KMS-11 (cell line): ENCODE measurements around the gene INHBC.

Experiments used
- H2AFZ ChIP-seq: fragments of 200-600 bp; sonication (generic); 2 replicates; pipeline ENCODE4 v1.6.1; 2016; ENCODE audit warnings: antibody characterized with exemption, mixed run types, low read depth
- H3K27ac ChIP-seq: fragments of 200-600 bp; sonication (generic); 2 replicates; pipeline ENCODE4 v1.6.1; 2016; ENCODE audit warnings: mild to moderate bottlenecking, mixed run types
- H3K27me3 ChIP-seq: fragments of 200-600 bp; sonication (generic); 2 replicates; pipeline ENCODE4 v1.6.1; 2017; ENCODE audit warnings: mild to moderate bottlenecking, low read depth, mixed run types, moderate library complexity; ENCODE audit not compliant: insufficient read depth
- H3K36me3 ChIP-seq: fragments of 200-600 bp; sonication (generic); 2 replicates; pipeline ENCODE4 v1.6.1; 2017; ENCODE audit warnings: mild to moderate bottlenecking, mixed run types; ENCODE audit not compliant: insufficient read depth
- H3K4me1 ChIP-seq: fragments of 200-600 bp; sonication (generic); 2 replicates; pipeline ENCODE4 v1.6.1; 2016; ENCODE audit warnings: mild to moderate bottlenecking, low read depth, mixed run types; ENCODE audit not compliant: poor library complexity, severe bottlenecking
- H3K4me2 ChIP-seq: fragments of 200-600 bp; sonication (generic); 2 replicates; pipeline ENCODE4 v1.7.0; 2016; ENCODE audit warnings: mild to moderate bottlenecking, mixed run types
- H3K4me3 ChIP-seq: fragments of 200-600 bp; sonication (generic); IDR thresholded peaks from 2 replicates; pipeline ENCODE4 v1.6.1; 2017; ENCODE audit warnings: low read depth, low read length, mixed read lengths; ENCODE audit not compliant: insufficient read depth
- H3K79me2 ChIP-seq: fragments of 200-600 bp; sonication (generic); 2 replicates; pipeline ENCODE4 v1.6.1; 2016; ENCODE audit warnings: low read depth, mixed run types; ENCODE audit not compliant: insufficient read depth
- H3K9ac ChIP-seq: fragments of 200-600 bp; sonication (generic); 2 replicates; pipeline ENCODE4 v1.6.1; 2016; ENCODE audit warnings: mild to moderate bottlenecking, mixed run types
- H4K20me1 ChIP-seq: fragments of 200-600 bp; sonication (generic); 2 replicates; pipeline ENCODE4 v1.6.1; 2016; ENCODE audit warnings: mild to moderate bottlenecking, mixed run types; ENCODE audit not compliant: insufficient read depth
- CTCF ChIP-seq: fragments of 200-600 bp; sonication (generic); conservative IDR thresholded peaks from 2 replicates; pipeline ENCODE4 v1.6.1; 2017; ENCODE audit warnings: low read depth, mild to moderate bottlenecking, antibody characterized with exemption, low read length, moderate library complexity, mixed read lengths

INHBC gene

GRCh38 chr12:57430931-57431566, 3.5 kb upstream of the INHBC start, which contains the start of gene R3HDM2:
Gene R3HDM2 (minus strand): TSS chr12:57431043. CDS start chr12:57310428, 120,615 bp downstream.
- Histone ChIP-seq H3K27ac (peak within 1 kb of the TSS; percentile 64), H3K36me3 (no peaks in the 10 kb centered on the region), H3K79me2 (peaks cover 6% of the 10 kb centered on the region; the same call in 1 of the 2 replicates), H4K20me1 (no peaks in the 10 kb centered on the region), H3K27me3 (no peaks in the 10 kb centered on the region), H2AFZ (peak within 1 kb of the TSS; percentile 88), H3K4me1 (peaks cover 14% of the 10 kb centered on the region), H3K4me2 (peak within 1 kb of the TSS; percentile 90), H3K9ac (peak within 1 kb of the TSS; percentile 71), H3K4me3 (no peak within 1 kb of the TSS)
- 0 out of 2 replicates have a peak, but pooled peaks have one; percentile 1 for TF ChIP-seq CTCF

- peaks cover 6% of the 10 kb centered on the region; the same call in 1 of the 2 replicates for H3K79me2 ChIP-seq
- peaks cover 14% of the 10 kb centered on the region for H3K4me1 ChIP-seq
- H3K27me3 ChIP-seq = no peaks in the 10 kb centered on the region
- peak overlapping the region; percentile 90 for H3K4me2 ChIP-seq
- peak overlapping the region; percentile 64 for H3K27ac ChIP-seq
- H3K9ac ChIP-seq = peak overlapping the region; percentile 71; the same call in 1 of the 2 replicates
- TF ChIP-seq CTCF = no peak
- H2AFZ ChIP-seq = peak overlapping the region; percentile 88
- H3K4me3 ChIP-seq = no peak overlapping the region
- H4K20me1 ChIP-seq = no peaks in the 10 kb centered on the region
- no peaks in the 10 kb centered on the region for H3K36me3 ChIP-seq
Observed at GRCh38 chr12:57431654-57432188, 2.9 kb upstream of the INHBC start.

GRCh38 chr12:57433370-57433769, 1.2 kb upstream of the INHBC start:
- no peak overlapping the region for H3K4me2 ChIP-seq
- peaks cover 6% of the 10 kb centered on the region; the same call in 1 of the 2 replicates for H3K79me2 ChIP-seq
- H3K9ac ChIP-seq = no peak overlapping the region
- no peak for TF ChIP-seq CTCF
- H3K27ac ChIP-seq = no peak overlapping the region
- no peaks in the 10 kb centered on the region for H3K27me3 ChIP-seq
- peaks cover 14% of the 10 kb centered on the region for H3K4me1 ChIP-seq
- H2AFZ ChIP-seq = no peak overlapping the region
- H4K20me1 ChIP-seq = no peaks in the 10 kb centered on the region
- no peak overlapping the region for H3K4me3 ChIP-seq
- no peaks in the 10 kb centered on the region for H3K36me3 ChIP-seq

GRCh38 chr12:57435293-57435692, 709 bp downstream of the INHBC start:
- no peak overlapping the region for H3K27ac ChIP-seq
- H2AFZ ChIP-seq = no peak overlapping the region
- no peak overlapping the region for H3K4me3 ChIP-seq
- H3K79me2 ChIP-seq = no peaks in the 10 kb centered on the region
- no peaks in the 10 kb centered on the region for H3K27me3 ChIP-seq
- H4K20me1 ChIP-seq = no peaks in the 10 kb centered on the region
- H3K4me2 ChIP-seq = no peak overlapping the region
- no peaks in the 10 kb centered on the region for H3K36me3 ChIP-seq
- TF ChIP-seq CTCF = no peak
- H3K9ac ChIP-seq = no peak overlapping the region
- H3K4me1 ChIP-seq = peaks cover 8% of the 10 kb centered on the region
